ENCODE measurements around the gene GNB1. TPM values are rescaled to one million over a fixed set of nuclear protein-coding genes. Genes with fewer than 3 reads are reported as not detected.
"Not testable (repeated sequence)": the region's sequence is repeated elsewhere in the genome, so short reads cannot be mapped to it uniquely, and the experiment has no call there.

Gene GNB1
- total RNA-seq, 1 donor from 2014 or later: 170 TPM

DNA sequence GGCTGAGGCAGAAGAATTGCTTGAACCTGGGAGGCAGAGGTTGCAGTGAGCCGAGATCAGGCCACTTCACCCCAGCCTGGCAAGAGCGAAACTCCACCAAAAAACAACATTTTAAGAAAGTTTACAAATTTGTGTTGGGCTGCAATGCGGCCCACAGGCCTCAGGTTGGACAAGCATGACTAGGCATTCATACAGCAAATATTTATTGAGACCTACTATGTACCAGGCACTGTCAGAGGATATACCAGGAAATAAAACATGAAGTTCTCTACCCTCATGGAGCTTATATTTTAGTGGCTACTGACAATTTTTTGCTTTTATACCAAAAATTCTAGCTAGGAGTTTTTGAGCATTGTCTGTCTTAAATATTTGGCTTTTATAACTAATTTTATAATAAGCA is 23.7 kb downstream of the GNB1 start:
- Histone ChIP-seq H3K27me3 (no peaks in the 10 kb centered on the region), H3K4me1 (peaks cover 0 to 14% of the 10 kb centered on the region in 2 donors), H3K36me3 (no peaks in the 10 kb centered on the region), H3K4me3 (no peak overlapping the region), H3K9me3 (no peaks in the 10 kb centered on the region), H3K27ac (no peak overlapping the region)
- DNase-seq (ENCODE audit: low spot score in 2 of 2): no peak
- TF ChIP-seq, protein P1, sequence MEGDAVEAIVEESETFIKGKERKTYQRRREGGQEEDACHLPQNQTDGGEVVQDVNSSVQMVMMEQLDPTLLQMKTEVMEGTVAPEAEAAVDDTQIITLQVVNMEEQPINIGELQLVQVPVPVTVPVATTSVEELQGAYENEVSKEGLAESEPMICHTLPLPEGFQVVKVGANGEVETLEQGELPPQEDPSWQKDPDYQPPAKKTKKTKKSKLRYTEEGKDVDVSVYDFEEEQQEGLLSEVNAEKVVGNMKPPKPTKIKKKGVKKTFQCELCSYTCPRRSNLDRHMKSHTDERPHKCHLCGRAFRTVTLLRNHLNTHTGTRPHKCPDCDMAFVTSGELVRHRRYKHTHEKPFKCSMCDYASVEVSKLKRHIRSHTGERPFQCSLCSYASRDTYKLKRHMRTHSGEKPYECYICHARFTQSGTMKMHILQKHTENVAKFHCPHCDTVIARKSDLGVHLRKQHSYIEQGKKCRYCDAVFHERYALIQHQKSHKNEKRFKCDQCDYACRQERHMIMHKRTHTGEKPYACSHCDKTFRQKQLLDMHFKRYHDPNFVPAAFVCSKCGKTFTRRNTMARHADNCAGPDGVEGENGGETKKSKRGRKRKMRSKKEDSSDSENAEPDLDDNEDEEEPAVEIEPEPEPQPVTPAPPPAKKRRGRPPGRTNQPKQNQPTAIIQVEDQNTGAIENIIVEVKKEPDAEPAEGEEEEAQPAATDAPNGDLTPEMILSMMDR (IDR thresholded peaks at IDR 0.05): no peak
- intact Hi-C loops (cut with DNase I): no loop called here

DNA sequence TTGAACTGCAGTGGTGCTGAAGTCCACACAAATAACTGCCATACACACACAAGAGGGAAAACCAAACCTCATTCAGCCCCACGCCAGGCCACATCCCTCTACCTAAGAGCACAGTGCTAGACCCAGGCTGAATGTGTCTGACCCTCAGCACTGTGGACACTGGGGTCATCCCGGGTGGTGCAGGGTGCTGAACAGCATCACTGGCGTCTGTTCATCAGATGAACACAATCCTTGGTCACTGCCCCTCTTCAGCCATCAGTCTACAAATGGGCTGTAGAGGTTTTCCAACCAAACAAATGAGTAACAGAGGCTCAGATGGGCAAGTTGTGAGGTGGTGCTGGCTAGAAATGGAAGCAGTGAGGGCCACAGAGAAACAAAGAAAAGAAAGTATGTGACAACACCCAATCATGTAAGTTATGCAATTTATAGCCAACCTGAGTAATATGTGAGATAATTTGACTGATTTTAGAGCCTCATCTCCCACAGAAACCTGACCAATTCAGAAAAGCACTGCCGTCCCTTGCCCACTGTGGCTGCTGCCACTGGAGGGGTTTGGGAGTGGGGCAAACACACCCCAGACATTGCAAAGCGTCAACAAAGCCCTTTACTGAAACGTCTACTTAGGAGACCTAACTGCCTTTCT is 27.9 kb downstream of the GNB1 start:
- DNase-seq (ENCODE audit: low spot score in 2 of 2): no peak
- no peak overlapping the region for H3K4me3 ChIP-seq
- peaks cover 3 to 38% of the 10 kb centered on the region in 2 donors for H3K4me1 ChIP-seq
- H3K9me3 ChIP-seq: no peaks in the 10 kb centered on the region
- TF ChIP-seq, protein P1 (IDR thresholded peaks at IDR 0.05): no peak
- H3K36me3 ChIP-seq: no peaks in the 10 kb centered on the region
- no peaks in the 10 kb centered on the region for H3K27me3 ChIP-seq
- intact Hi-C loops (cut with DNase I): no loop called here
- H3K27ac ChIP-seq: no peak overlapping the region

DNA sequence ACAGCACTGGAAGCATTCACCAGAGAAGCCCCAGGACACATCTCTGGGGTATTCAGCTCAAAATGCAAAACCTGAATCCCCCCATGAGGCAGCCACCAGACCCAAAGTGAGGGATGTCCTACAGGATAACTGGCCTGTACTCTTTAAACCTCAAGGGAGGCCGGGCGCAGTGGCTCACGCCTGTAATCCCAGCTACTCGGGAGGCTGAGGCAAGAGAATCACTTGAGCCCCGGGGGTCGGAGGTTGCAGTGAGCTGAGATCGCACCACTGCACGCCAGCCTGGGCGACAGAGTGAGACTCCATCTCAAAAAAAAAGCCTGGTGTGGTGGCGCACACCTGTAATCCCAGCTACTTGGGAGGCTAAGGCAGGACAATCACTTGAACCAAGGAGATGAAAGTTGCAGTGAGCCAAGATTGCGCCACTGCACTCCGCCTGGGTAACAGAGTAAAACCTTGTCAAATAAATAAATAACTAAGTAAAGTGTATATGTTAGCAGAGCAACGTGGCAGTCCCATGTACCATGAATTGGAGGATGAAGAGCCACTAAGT is 29.1 kb downstream of the GNB1 start:
- DNase-seq (ENCODE audit: low spot score in 2 of 2); H3K36me3 ChIP-seq; intact Hi-C loops (cut with DNase I); H3K27ac ChIP-seq; H3K27me3 ChIP-seq; H3K4me3 ChIP-seq; H3K9me3 ChIP-seq: not testable (repeated sequence)
- H3K4me1 ChIP-seq: peaks cover 3 to 48% of the 10 kb centered on the region in 2 donors

DNA sequence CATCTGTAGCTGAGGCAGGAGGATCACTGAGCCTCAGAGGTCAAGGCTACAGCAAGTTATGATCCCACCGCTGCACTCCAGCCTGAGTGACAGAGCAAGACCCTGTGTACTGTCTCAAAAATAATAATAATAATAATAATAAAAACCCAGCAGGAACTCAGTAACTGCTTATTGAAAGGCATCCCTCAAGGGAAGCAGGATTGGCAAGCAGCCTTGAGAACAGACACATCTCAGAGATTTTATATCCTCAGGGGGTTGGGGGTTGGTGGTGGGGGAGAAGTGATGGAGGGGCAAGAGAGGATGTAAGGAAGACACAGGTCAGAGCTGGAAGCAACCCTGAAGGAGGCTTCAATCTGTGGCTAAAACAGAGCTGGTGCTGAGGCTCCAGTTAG is 29.6 kb downstream of the GNB1 start:
- TF ChIP-seq, protein P1 (IDR thresholded peaks at IDR 0.05): no peak
- no peak for DNase-seq (ENCODE audit: low spot score in 2 of 2)
- intact Hi-C loops (cut with DNase I): no loop called here
- no peaks in the 10 kb centered on the region for H3K27me3 ChIP-seq
- H3K4me3 ChIP-seq: no peak overlapping the region
- no peak overlapping the region for H3K27ac ChIP-seq
- H3K9me3 ChIP-seq: no peaks in the 10 kb centered on the region
- H3K4me1 ChIP-seq: peaks cover 3 to 50% of the 10 kb centered on the region in 2 donors
- no peaks in the 10 kb centered on the region for H3K36me3 ChIP-seq

DNA sequence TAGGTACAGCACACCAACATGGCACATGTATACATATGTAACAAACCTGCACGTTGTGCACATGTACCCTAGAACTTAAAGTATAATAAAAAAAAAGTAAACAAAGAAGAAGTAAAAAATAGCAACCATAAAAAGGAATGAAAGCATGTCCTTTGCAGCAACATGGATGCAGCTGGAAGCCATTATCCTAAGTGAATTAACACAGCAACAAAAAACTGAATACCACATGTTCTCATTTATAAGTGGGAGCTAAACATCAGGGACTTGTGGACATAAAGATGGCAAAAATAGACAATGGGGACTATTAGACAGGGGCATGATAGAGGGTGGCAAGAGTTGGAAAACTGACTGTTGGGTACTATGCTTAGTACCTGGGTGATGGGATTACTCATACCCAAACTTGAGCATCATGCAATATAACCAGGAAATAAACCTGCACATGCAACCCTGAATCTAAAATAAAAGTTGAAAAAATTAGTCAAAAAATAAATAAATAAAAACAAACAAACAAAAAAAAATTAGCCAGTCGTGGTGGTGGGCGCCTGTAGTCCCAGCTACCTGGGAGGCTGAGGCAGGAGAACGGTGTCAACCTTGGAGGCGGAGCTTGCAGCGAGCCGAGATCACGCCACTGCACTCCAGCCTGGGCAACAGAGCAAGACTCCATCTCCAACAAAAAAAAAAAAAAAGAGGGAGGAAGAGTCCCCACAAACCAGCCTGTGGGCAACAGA is 30.8 kb downstream of the GNB1 start:
- not testable (repeated sequence) for DNase-seq (ENCODE audit: low spot score in 2 of 2); H3K27me3 ChIP-seq; H3K36me3 ChIP-seq; H3K9me3 ChIP-seq; H3K4me3 ChIP-seq
- peaks cover 3 to 48% of the 10 kb centered on the region in 2 donors for H3K4me1 ChIP-seq
- peak overlapping the region; percentile 76 to 86 for H3K27ac ChIP-seq
- intact Hi-C loops (cut with DNase I): loop anchor here (2.0 kb wide), 1 partner anchor 31 kb away; the partner anchor contains the start of gene GNB1

DNA sequence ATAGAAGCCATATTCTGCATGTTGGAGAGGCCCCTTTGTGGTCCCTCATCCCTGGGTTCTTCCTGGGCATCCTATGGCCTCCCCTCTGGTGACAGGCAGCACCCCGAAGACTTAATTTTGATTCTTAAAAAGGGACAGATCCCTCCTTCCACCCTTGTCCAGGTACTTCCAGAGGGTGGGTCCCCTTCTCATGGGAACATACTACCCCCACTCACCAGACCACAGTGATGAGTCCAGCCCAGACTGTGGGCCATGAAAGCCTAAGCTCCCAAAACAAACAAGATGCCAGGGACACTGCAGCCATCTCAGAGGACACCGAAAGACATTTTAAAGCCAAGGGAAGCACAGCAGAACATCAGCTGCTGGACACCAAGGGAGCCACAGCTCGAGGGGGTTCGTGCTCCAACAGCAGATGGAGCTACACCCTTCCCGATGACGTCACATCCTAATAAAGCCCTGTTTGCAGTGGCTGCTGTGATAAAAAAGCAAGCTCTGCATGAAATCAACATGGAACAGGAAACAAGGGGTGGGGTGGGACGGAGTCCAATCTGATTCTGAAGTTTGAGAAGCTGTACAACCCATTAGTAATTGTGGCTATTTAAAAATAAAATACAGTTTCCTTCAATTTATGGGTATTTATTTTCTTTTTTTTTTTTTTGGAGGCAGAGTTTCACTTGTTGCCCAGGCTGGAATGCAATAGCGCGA is 32.4 kb downstream of the GNB1 start:
- TF ChIP-seq, protein P1 (IDR thresholded peaks at IDR 0.05): peak in 2 of 3 experiments; percentile 25 to 44
- H3K9me3 ChIP-seq: no peaks in the 10 kb centered on the region
- intact Hi-C loops (cut with DNase I): loop anchor here (2.0 kb wide), 1 partner anchor 32 kb away; the partner anchor contains the start of gene GNB1
- H3K27ac ChIP-seq: peak overlapping the region; percentile 76 to 86
- peak; percentile 33 to 91 for DNase-seq (ENCODE audit: low spot score in 2 of 2)
- H3K4me3 ChIP-seq: peak overlapping the region in 1 of 2 donors; percentile 19
- H3K36me3 ChIP-seq: no peaks in the 10 kb centered on the region
- H3K4me1 ChIP-seq: peaks cover 3 to 53% of the 10 kb centered on the region in 2 donors
- H3K27me3 ChIP-seq: no peaks in the 10 kb centered on the region

All from ascending aorta (tissue), 2 donors.